Karpas-422 (cell line): ENCODE data around the gene MRPS24. TPM values are rescaled to one million over a fixed set of nuclear protein-coding genes. Genes with fewer than 3 reads are reported as not detected.

Experiments
- DNase-seq: peaks from one replicate; pipeline ENCODE4 v3.0.0-alpha.2; 2015
- H2AFZ ChIP-seq: fragments of 200-600 bp; sonication (generic); 2 replicates; pipeline ENCODE4 v1.6.1; 2014; ENCODE audit warnings: antibody characterized with exemption, low read length, mixed read lengths
- H3K27ac ChIP-seq: fragments of 200-600 bp; sonication (generic); 2 replicates; pipeline ENCODE4 v1.5.1; 2014; ENCODE audit warnings: mild to moderate bottlenecking, low read length, moderate library complexity
- H3K27me3 ChIP-seq: fragments of 200-600 bp; sonication (generic); 2 replicates; pipeline ENCODE4 v1.6.1; 2014; ENCODE audit warnings: low read length, mixed read lengths
- H3K36me3 ChIP-seq: fragments of 200-600 bp; sonication (generic); 2 replicates; pipeline ENCODE4 v1.6.1; 2014; ENCODE audit warnings: low read length, mixed read lengths; ENCODE audit not compliant: insufficient read depth
- H3K4me1 ChIP-seq: fragments of 200-600 bp; sonication (generic); 2 replicates; pipeline ENCODE4 v1.6.1; 2014; ENCODE audit warnings: mild to moderate bottlenecking, low read length, mixed read lengths
- H3K4me2 ChIP-seq: fragments of 200-600 bp; sonication (generic); 2 replicates; pipeline ENCODE4 v1.6.1; 2014; ENCODE audit warnings: low read length, low read depth, mild to moderate bottlenecking; ENCODE audit not compliant: poor library complexity, severe bottlenecking
- H3K4me3 ChIP-seq: fragments of 200-600 bp; sonication (generic); 2 replicates; pipeline ENCODE4 v1.5.1; 2014; ENCODE audit warnings: mild to moderate bottlenecking, antibody characterized with exemption, low read length, mixed read lengths
- H3K79me2 ChIP-seq: fragments of 200-600 bp; sonication (generic); 2 replicates; pipeline ENCODE4 v1.6.1; 2014; ENCODE audit warnings: mild to moderate bottlenecking, low read length, mixed read lengths
- H3K9ac ChIP-seq: fragments of 200-600 bp; sonication (generic); 2 replicates; pipeline ENCODE4 v1.6.0; 2014; ENCODE audit warnings: low read length
- H3K9me2 ChIP-seq: fragments of 200-600 bp; sonication (generic), shearing (Covaris generic); replicated peaks from 2 replicates; pipeline ENCODE4 v1.6.0; 2014; ENCODE audit warnings: mild to moderate bottlenecking, low read length, moderate library complexity; ENCODE audit not compliant: insufficient read depth
- H3K9me3 ChIP-seq: fragments of 300-700, 200-600 bp; sonication (generic); 2 replicates; pipeline ENCODE4 v1.6.1; 2014; ENCODE audit warnings: low read length, mixed read lengths
- H4K20me1 ChIP-seq: fragments of 200-600 bp; sonication (generic); 2 replicates; pipeline ENCODE4 v1.6.1; 2014; ENCODE audit warnings: mild to moderate bottlenecking, antibody characterized with exemption, low read length, low read depth; ENCODE audit not compliant: insufficient read depth
- total RNA-seq: library from RNA; depleted of rRNA; stranded (reverse); fragments of >200 nt; shearing (Covaris generic); gene quantifications from 2 replicates; pipeline ENCODE4 v1.2.3, GENCODE V29; 2014; ENCODE audit warnings: low replicate concordance

MRPS24 gene
- total RNA-seq, 1 experiment from 2014 or later = 94.1 TPM

- no peak for DNase-seq
- H4K20me1 ChIP-seq = peaks cover 6% of the 10 kb centered on the region; the same call in 1 of the 2 replicates
- H3K4me3 ChIP-seq = no peak overlapping the region
- peaks cover 3% of the 10 kb centered on the region; the same call in 1 of the 2 replicates for H3K79me2 ChIP-seq
- H2AFZ ChIP-seq = no peak overlapping the region
- H3K9me3 ChIP-seq = no peaks in the 10 kb centered on the region
- H3K36me3 ChIP-seq = peaks cover 22% of the 10 kb centered on the region
- peaks cover 36% of the 10 kb centered on the region for H3K4me1 ChIP-seq
- H3K4me2 ChIP-seq = no peak overlapping the region
- H3K27me3 ChIP-seq = no peaks in the 10 kb centered on the region
- no peak overlapping the region for H3K9ac ChIP-seq
- H3K9me2 ChIP-seq = no peaks in the 10 kb centered on the region
- H3K27ac ChIP-seq = no peak overlapping the region
Observed at GRCh38 chr7:43872406-43873110, 3.2 kb upstream of the MRPS24 start.

- no peak overlapping the region for H2AFZ ChIP-seq
Observed at GRCh38 chr7:43871064-43871463, 1.7 kb upstream of the MRPS24 start.

GRCh38 chr7:43870316-43870715 lies 999 bp upstream of the MRPS24 start:
- no peak overlapping the region for H3K9ac ChIP-seq
- peak overlapping the region; percentile 87 for H3K4me3 ChIP-seq

More at GRCh38 chr7:43871064-43871463, 1.7 kb upstream of the MRPS24 start:
- Histone ChIP-seq H3K9ac (no peak overlapping the region), H4K20me1 (peaks cover 4% of the 10 kb centered on the region; the same call in 1 of the 2 replicates), H3K4me3 (no peak overlapping the region), H3K36me3 (peaks cover 19% of the 10 kb centered on the region; the same call in 1 of the 2 replicates), H3K9me3 (no peaks in the 10 kb centered on the region), H3K4me1 (peaks cover 21% of the 10 kb centered on the region), H3K9me2 (no peaks in the 10 kb centered on the region), H3K4me2 (no peak overlapping the region), H3K27me3 (no peaks in the 10 kb centered on the region), H3K27ac (no peak overlapping the region), H3K79me2 (peaks cover 3% of the 10 kb centered on the region; the same call in 1 of the 2 replicates)
- DNase-seq = no peak

GRCh38 chr7:43869867-43870240 lies 537 bp upstream of the MRPS24 start:
- no peaks in the 10 kb centered on the region for H3K9me2 ChIP-seq
- DNase-seq = no peak
- H3K27ac ChIP-seq = no peak overlapping the region

More at GRCh38 chr7:43870316-43870715, 999 bp upstream of the MRPS24 start:
- no peaks in the 10 kb centered on the region for H3K9me3 ChIP-seq
- H4K20me1 ChIP-seq = no peaks in the 10 kb centered on the region
- H3K36me3 ChIP-seq = 0 out of 2 replicates have a peak, but pooled peaks cover 12% of the 10 kb centered on the region
- no peak overlapping the region for H3K27ac ChIP-seq
- DNase-seq = no peak
- H2AFZ ChIP-seq = no peak overlapping the region
- peaks cover 19% of the 10 kb centered on the region for H3K4me1 ChIP-seq
- H3K4me2 ChIP-seq = peak overlapping the region; percentile 97
- peaks cover 3% of the 10 kb centered on the region; the same call in 1 of the 2 replicates for H3K79me2 ChIP-seq
- H3K27me3 ChIP-seq = no peaks in the 10 kb centered on the region
- H3K9me2 ChIP-seq = no peaks in the 10 kb centered on the region

GRCh38 chr7:43868681-43869005 lies 674 bp downstream of the MRPS24 start:
- Histone ChIP-seq H2AFZ (peak overlapping the region; percentile 0; the same call in 1 of the 2 replicates), H3K4me1 (peaks cover 19% of the 10 kb centered on the region), H4K20me1 (no peaks in the 10 kb centered on the region), H3K9me3 (no peaks in the 10 kb centered on the region), H3K4me3 (peak overlapping the region; percentile 87), H3K36me3 (0 out of 2 replicates have a peak, but pooled peaks cover 5% of the 10 kb centered on the region), H3K9me2 (no peaks in the 10 kb centered on the region), H3K4me2 (peak overlapping the region; percentile 97), H3K27ac (peak overlapping the region; percentile 16; the same call in 1 of the 2 replicates), H3K27me3 (no peaks in the 10 kb centered on the region), H3K9ac (peak overlapping the region; percentile 77), H3K79me2 (peaks cover 3% of the 10 kb centered on the region; the same call in 1 of the 2 replicates)
- DNase-seq = peak; percentile 65

More at GRCh38 chr7:43869867-43870240, 537 bp upstream of the MRPS24 start:
- Histone ChIP-seq H3K4me2 (peak overlapping the region; percentile 97), H2AFZ (peak overlapping the region; percentile 97), H3K36me3 (0 out of 2 replicates have a peak, but pooled peaks cover 11% of the 10 kb centered on the region), H3K4me3 (peak overlapping the region; percentile 87), H3K27me3 (no peaks in the 10 kb centered on the region), H3K9me3 (no peaks in the 10 kb centered on the region), H3K9ac (peak overlapping the region; percentile 77), H3K79me2 (peaks cover 3% of the 10 kb centered on the region; the same call in 1 of the 2 replicates), H4K20me1 (no peaks in the 10 kb centered on the region), H3K4me1 (peaks cover 19% of the 10 kb centered on the region)

- peaks cover 3% of the 10 kb centered on the region; the same call in 1 of the 2 replicates for H3K79me2 ChIP-seq
- H3K27ac ChIP-seq = peak overlapping the region; percentile 16; the same call in 1 of the 2 replicates
- no peaks in the 10 kb centered on the region for H3K9me2 ChIP-seq
- H3K36me3 ChIP-seq = 0 out of 2 replicates have a peak, but pooled peaks cover 5% of the 10 kb centered on the region
- DNase-seq = no peak
- H2AFZ ChIP-seq = no peak overlapping the region
- H4K20me1 ChIP-seq = no peaks in the 10 kb centered on the region
- no peaks in the 10 kb centered on the region for H3K27me3 ChIP-seq
- peak overlapping the region; percentile 77 for H3K9ac ChIP-seq
- H3K4me1 ChIP-seq = peaks cover 19% of the 10 kb centered on the region
- H3K9me3 ChIP-seq = no peaks in the 10 kb centered on the region
- H3K4me2 ChIP-seq = peak overlapping the region; percentile 97
- peak overlapping the region; percentile 87 for H3K4me3 ChIP-seq
Observed at GRCh38 chr7:43868181-43868580, 1.1 kb downstream of the MRPS24 start.

GRCh38 chr7:43865277-43865676 lies 4.0 kb downstream of the MRPS24 start:
- no peak for DNase-seq
- H3K9me3 ChIP-seq = no peaks in the 10 kb centered on the region
- H4K20me1 ChIP-seq = no peaks in the 10 kb centered on the region
- H3K9ac ChIP-seq = no peak overlapping the region
- H3K27me3 ChIP-seq = no peaks in the 10 kb centered on the region
- 0 out of 2 replicates have a peak, but pooled peaks cover 5% of the 10 kb centered on the region for H3K36me3 ChIP-seq
- H2AFZ ChIP-seq = no peak overlapping the region
- no peak overlapping the region for H3K4me2 ChIP-seq
- H3K4me1 ChIP-seq = peaks cover 18% of the 10 kb centered on the region
- no peaks in the 10 kb centered on the region for H3K9me2 ChIP-seq
- H3K4me3 ChIP-seq = no peak overlapping the region
- H3K79me2 ChIP-seq = peaks cover 3% of the 10 kb centered on the region; the same call in 1 of the 2 replicates
- H3K27ac ChIP-seq = no peak overlapping the region

GRCh38 chr7:43864126-43864525 lies 5.2 kb downstream of the MRPS24 start:
- no peaks in the 10 kb centered on the region for H3K27me3 ChIP-seq
- no peak overlapping the region for H2AFZ ChIP-seq
- H3K79me2 ChIP-seq = peaks cover 3% of the 10 kb centered on the region; the same call in 1 of the 2 replicates
- H3K9ac ChIP-seq = no peak overlapping the region
- no peaks in the 10 kb centered on the region for H3K9me3 ChIP-seq
- DNase-seq = no peak
- 0 out of 2 replicates have a peak, but pooled peaks cover 5% of the 10 kb centered on the region for H3K36me3 ChIP-seq
- H3K4me3 ChIP-seq = no peak overlapping the region
- peaks cover 10% of the 10 kb centered on the region for H3K4me1 ChIP-seq
- no peaks in the 10 kb centered on the region for H4K20me1 ChIP-seq
- no peaks in the 10 kb centered on the region for H3K9me2 ChIP-seq
- no peak overlapping the region for H3K27ac ChIP-seq
- no peak overlapping the region for H3K4me2 ChIP-seq
